Measurements from ENCODE around the gene OSBPL6.

The OSBPL6 gene

DNA sequence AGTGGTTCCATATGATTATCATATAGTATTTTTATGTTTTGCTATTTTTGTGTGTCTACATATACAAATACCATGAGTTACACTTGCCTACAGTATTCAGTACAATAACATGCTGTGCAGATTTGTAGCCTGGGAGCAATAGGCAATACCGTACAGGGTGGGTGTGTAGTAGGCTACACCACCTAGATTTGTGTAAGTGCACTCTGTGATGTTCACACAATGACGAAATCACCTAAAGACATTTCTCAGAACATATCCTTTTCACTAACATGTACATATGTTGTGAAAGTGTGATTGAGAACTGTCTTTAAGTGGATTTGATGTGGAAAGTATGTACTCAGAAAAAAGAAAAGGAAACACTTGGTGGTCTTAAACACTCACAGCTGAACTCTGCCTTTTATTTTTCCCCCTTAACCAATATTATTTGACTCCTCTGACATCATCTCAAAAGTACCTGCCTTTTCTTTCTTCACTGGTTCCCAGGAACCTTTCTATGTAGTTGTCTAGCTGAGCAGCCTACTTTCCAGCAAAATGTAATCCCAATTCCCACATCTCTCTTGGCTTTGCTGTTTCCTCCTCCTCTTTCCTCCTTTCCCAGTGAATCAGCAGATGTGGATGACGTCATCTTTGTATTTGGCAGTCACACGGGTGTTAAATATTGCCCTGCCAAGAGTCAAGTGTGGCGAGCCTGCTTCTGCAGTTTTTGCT lies 47.7 kb downstream of the OSBPL6 start:
- DNase-seq, result peak; percentile 53

DNA sequence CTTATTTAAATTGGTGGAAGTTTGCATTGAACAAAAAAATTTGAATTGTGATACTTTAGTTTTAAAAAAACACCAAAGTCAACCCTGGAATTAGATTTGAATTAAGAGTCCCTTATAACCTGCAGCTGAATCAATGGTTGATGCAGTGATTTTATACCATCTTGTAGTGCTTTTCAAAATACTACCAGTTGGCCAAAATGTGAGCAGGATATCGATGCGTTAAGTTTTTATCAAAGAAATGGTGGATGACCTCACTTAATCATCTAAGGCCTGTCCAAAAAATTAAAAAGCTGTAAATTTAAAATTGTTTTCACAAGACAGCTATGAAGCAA lies 48.2 kb downstream of the OSBPL6 start:
- DNase-seq, result no peak

DNA sequence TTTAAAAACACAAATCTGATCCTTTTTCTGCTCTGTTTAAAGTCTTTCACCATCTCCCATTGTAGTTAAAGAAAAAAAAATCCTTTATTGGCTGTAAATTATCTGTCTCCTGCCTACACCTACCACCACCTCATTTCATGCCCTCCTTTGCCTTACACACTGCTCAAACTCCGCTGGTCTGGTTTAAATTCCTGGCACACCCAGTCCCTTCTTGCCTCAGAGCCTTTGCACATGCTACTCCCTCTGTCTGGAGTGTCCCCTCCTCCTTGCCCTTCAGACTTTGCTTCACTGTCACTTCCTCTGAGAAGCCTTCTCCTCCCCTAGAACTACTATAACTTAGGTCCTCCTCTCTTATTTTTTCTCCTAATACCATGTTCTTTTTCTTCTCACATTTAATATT lies 49.6 kb downstream of the OSBPL6 start:
- DNase-seq, result no peak

DNA sequence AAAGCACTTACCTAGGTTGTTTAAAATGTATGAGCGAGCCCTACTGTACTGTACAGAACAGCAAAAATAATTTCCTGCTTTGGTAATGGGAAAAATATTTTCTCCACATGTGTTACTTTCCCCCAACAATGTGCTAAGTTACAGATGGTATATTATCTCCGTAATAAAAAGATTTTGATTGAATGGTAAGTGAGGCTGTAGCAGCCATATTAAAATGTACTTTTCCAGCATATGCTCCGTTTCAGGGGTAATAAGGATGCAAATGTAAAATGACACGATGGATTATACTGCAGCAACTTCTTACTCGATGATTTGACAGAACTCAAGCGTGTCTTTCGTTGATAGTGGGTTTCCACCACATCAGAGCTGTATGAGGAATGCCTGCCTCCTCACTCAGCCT lies 50.5 kb downstream of the OSBPL6 start:
- no peak for DNase-seq

DNA sequence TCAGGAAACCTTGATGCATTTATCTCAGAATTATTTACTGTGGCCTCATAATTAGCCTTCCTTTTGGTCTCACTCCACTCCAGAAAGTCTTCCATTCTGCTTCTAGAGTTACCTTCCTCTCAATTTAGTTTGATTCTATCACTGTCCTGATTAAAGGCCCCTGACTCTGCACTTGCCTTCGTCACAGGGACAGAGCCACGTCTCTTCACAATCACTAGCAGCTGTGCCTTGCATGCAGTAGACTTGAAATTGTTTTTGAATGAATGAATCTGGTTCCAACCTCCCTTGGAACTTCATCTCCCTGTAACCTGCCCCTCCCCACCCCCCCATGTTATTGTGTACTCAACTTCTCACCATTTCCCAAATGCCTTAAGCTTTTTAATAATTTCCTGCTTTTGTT lies 52.4 kb downstream of the OSBPL6 start:
- no peak for DNase-seq

DNA sequence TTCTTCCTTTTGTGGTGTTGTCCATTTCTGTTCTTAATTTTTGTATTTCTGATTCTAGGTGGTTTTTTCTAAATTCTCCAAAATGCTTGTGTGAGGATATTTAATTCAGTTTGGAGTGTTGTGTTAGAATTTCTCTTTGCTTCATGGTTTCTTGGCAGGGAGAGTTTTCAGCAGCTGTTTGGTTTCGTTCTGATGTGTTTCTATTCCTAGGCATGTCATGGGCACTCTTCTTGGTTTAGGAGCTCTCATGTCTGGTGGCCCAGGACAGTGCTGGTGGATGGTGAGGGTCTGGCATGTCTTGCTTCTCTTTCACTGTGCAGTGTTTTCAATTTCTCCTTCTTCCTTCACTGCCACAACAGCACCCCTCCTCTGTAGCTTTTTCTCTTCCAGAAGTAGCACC lies 52.9 kb downstream of the OSBPL6 start:
- DNase-seq, result no peak

DNA sequence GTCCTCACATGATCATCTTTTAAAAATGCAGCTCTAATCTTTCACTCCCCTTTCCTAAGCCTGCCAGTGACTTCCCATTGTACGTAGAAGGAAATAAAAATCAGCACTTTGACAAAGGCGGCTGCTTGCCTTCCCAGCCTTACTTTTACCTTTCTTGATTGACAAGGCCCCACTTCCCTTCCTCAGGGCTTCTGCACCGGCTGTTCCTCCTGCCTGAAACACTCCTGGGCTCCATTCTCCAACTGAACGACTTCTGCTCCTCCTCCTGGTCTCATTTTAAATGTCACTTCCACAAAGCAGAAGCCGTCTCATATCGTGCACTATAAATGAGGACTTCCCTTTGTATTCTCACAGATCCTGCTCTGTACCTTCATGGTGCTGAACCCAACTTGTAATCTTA lies 56.1 kb downstream of the OSBPL6 start:
- no peak for DNase-seq

DNA sequence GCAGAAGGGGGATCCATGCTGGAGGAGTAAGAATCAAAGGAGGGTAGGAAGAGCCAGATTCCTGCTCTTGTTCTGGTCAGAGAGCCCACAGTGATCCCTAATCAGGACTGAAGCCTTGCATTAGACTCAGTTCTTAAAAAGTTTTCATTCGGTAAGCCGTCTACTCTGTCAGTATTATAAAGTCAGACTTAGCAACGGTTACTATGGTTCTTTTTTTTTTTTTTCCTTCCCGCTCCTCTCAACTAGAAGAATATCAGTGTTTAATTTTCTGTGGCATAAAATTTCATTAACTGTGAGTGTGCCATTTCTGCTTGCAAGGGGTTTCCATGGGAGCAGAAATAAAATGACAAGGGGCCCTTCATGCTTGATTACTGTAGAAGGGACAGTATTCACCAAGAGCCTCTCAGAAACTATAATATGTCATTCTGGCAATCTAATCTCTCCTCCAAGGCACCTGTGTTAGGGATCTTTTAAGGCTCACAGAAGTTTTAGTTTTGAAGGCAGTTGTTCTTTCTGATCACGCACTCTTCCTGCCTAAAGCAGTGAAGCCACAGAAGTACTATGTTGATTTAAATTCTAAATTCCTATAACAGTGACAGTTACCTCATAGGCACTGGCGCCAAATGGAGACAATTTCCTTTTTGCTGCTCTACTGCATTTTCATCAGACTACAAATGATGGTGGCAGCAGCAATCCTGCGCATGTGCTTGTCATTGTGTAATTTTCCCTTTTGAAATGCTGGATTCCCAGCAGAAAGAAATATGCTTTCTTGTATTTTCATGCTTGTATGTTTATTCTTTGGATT lies 57.0 kb downstream of the OSBPL6 start:
- DNase-seq, result no peak

DNA sequence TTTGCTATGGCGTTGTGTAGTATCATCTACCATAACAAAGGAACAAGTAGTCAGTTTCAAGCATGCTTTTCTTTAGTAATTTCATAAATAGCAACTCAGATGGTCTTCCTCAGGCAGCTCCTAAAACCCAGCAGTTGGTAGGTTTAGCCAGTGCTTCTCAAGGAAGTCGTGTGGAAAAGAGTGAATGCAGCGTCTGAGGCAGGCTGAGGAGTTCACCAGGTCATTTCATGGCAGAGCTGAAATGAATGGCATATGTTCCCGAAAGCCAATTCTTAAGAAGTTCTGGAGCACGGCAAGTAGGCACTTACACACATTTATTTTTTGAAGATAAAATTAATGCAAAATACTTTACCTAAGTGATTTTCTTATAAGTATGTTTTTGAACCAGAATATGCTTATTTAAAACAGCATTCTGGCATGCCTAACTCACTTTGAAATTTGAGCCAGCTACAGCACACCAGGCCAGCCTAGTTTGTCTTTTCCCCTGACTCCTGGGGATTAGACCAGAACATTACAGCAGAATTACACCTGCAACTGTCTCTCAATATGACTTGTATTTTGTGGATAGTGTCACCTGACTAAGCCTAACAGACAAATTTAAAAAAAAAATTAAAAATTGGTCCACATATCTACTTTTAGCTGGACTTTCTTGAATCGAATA lies 62.2 kb downstream of the OSBPL6 start:
- no peak for DNase-seq

DNA sequence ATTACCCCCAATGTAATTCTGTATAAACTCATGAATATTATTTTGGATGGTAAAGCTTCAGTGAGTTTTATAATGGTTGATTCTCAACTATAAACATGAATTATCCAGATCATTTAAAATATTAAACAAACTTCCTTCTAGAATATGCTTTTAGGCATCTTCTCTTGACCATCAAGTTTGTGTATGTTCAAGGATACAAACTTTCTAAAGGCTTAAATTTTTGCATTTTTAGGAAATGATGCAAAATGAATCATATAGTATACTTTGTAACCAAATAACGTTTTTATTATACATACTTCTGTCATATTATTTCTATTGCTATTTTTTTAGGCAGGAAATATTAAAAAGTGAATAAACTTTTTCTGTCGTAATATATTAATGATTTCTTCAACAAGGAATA lies 62.8 kb downstream of the OSBPL6 start:
- DNase-seq, result no peak

DNA sequence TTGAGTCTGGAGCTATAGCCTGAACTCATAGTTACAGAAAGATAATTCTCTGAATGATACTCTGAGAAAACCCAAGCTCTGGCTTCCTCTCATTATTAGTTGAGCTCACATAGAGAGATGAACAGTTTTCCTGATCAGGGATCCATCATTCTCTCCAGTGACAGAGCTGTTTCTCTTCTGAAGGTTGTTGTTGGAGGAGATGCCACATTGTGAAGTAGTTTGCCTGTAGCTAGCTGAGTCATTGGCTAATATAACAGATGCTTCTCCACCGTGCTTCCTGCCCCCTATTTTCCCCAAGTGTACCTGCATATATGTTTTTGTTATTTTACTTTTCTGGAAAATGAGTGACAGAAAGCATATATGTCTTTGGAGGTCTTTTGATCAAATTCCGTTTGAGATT lies 64.6 kb downstream of the OSBPL6 start:
- DNase-seq, result no peak

DNA sequence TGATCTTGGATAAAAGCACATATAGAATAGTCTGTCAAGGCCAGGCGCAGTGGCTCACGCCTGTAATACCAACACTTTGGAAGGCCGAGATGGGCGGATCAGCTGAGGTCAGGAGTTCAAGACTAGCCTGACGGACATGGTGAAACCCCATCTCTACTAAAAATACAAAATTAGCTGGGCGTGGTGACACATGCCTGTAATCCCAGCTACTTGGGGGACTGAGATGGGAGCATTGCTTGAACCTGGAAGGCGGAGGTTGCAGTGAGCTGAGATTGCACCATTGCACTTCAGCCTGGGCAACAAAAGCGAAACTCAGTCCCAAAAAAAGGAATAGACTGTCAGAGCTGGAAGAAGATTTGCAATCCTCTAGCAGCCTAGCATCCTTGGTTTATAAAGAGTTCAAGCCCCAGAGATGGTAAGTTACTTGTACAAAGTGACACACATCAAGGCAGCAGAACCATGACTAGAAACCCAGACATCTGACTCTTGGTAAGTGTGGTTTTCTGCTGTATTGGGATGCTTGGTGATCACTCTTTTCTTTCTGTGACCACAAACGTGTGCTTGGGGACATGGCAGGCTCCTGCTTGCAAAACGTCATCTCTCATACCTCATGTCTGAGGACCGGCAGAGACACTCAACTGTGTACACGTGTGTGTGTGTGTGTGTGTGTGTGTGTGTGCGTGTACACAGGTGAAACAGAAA lies 69.0 kb downstream of the OSBPL6 start:
- no peak for DNase-seq

DNA sequence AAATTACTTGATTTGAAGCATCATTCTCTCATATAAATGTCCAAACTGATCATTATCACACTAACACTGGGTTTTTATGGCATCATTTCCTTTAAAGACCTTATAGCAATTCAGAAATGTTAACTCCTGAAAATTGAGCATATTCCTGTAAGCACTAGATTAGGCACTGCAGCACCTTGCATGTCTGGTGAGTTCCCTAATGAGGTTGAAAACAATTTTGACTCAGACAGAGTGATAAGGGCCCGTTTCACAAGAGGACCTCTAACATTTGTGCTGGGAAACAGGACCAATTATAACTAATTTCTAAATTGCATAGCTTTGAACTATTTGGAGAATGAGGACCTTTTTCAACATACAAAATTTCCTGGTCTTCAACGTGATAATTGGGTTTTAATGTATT lies 69.9 kb downstream of the OSBPL6 start:
- no peak for DNase-seq

DNA sequence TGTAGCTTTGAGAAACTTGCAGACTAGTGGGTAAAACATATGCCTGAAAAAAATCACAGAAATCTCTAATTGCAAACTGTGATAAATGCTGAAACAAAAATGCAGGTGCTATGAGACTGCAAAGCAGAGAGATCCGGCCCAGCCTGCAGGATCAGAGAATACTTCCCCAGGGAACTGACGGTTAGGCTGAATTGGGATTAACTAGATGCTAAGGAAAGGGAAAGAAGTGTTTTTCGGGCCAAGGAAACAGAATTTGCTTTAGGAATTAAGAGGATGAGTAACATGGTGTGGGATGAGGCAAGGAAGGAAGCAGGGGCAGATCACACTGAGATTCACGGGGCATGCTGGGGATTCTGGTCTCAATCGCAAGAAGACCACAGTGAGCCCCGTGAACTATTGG lies 71.5 kb downstream of the OSBPL6 start:
- DNase-seq, result no peak

DNA sequence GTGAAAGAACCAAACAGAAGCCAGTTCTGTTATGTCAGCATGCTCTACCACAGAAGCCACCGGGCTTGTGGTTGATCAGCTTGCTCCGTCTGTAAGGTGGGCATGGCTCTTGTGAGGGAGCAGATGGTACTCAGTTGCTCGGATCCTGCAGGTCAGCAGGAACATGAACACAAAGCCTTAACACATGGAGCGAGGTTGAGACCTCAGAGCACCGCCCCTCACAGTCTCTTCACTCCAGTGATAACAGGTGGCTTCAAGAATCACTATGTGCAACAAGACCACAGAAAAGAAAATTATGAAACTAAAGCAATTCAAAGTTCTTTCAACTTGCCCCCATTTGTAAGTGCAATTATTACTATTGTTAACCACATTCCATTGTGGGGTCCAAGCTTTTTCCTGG lies 72.1 kb downstream of the OSBPL6 start:
- no peak for DNase-seq

DNA sequence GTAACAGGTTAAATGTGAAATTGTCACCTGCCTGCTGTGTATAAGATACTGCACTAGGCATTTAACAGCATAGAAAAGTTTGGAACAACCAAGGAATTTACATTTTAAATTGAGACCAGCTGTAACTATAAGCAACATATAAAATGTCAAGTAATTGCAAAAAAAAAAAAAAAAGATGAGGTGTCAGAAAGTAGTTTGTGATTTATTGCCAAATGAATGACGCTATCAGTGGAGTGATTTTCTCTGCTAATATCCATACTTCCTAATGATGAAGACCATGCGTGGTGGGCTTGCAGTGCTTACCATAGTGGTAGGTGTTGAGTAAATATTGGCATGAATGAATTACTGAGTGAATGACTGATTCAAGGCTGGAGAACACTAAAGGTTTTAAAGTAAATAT lies 73.3 kb downstream of the OSBPL6 start:
- no peak for DNase-seq

DNA sequence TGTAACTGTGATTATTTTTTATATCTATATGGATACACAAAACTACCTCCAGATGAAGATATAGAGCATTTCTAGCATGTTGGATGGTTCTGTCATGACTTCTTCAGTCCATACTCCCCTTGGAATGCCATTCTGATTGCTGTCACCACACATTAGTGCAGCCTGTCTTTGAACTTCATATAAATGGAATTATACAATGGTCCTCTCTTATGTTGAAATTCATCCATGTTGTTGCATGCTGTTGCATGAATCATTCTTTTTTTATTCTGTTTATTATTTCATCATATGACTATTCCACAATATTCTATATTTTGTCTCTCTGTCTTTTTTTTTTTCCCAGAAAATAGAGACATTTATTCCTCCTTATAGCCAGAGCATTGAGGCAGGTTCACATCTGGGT lies 74.1 kb downstream of the OSBPL6 start:
- DNase-seq, result no peak

DNA sequence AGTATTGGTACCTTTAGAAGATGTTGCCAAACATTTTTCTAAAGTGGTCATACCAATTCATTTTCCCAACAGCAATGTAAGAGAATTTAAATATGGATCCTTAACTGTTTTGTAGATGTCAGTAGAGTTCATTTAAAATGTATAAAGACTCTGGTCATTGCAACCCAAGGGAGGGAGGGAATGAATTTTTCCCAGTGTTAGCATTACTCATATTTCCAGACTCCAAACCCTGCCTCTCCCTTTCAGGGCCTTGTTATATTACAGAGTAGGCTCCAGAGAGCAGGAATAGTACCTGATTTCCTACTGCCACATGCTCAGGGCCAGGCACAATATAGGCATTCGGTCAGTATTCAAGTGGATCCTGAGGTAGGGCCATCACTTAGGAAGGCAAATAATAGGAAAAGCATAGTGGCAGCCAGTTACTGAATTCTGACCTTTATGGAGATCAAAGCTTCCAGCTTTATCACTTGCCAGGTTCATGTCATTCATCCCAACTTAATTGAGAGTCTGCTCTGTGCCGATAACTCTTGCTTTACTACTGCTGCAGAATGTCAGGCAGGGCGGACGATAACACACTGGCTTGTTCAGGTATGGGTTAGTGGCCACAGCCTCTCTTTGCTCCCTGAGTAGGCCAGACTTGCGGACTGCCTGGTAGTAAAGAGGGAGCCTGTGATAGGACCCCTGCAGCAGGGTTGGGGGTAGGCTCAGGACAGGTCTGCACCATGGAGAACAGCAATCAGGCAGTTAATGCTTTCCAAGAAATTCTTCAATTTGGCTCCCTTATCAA lies 75.3 kb downstream of the OSBPL6 start:
- no peak for DNase-seq

DNA sequence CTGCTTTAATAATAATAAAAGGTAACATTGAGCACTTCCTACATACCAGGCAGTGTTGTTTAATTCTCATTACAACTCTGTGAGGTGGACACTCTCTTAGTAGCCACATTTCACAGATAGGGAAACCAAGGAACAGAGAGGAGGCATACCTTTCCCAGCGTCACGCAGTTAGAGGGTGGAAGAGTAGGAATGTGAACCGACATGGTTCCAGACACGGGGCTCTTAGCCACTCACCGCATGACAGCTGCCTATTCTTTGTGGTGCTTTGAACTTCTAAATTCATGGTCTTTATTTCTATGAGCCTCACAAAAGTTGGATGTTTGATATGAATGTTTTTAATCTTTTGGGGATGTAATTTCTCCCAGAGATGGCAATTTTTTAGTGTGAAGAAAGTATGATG lies 76.0 kb downstream of the OSBPL6 start:
- no peak for DNase-seq

DNA sequence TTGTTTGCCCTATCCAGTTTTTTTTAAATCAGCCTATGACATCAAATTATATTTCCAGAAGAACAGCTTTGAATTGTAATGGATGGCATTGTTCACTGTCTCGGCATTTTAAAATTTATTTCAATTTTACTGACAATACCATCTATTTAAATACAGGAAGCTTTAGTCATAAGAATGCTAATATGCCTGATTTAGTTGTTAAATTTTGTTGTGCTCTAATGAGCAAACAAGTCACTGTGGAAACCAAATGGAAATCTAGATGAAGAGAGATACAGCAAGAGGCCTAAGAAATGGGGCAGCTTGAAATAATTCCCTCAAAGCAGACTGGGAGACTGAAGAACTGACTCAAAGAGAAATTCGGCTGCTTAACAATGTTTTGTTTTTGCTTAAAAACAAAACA lies 76.8 kb downstream of the OSBPL6 start:
- no peak for DNase-seq

DNA sequence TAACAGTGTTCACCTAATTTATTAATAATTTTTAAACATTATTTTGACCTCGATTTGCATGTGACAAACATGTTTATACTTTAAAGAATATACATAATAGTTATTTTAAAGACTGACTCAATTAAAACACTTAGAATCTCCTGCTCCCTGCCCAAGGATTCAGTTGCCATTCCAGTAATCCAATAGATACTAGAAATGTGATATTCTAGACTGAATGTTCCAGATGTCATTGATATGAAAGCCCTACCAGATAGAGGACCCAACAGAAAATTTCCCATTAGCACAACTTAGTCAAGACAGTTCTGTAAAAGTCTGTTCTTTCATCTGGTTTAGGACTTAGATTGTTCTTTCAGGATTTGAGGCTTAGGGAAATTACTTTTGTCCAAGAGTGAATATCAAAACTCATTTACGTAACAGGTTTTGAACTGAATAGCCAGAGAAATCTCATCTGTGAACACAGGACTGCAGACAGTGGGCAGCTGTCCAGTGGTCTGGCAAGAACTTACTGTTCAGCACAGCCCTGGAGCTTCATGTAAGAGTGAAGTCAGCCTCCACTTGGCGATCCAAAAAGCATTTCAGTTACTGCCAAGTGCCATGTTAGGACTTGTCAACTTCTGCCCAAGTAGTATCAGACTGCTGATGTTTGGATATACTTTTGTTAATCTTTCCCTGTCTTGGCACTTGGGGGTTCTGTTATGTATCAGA lies 77.5 kb downstream of the OSBPL6 start:
- DNase-seq, result no peak

DNA sequence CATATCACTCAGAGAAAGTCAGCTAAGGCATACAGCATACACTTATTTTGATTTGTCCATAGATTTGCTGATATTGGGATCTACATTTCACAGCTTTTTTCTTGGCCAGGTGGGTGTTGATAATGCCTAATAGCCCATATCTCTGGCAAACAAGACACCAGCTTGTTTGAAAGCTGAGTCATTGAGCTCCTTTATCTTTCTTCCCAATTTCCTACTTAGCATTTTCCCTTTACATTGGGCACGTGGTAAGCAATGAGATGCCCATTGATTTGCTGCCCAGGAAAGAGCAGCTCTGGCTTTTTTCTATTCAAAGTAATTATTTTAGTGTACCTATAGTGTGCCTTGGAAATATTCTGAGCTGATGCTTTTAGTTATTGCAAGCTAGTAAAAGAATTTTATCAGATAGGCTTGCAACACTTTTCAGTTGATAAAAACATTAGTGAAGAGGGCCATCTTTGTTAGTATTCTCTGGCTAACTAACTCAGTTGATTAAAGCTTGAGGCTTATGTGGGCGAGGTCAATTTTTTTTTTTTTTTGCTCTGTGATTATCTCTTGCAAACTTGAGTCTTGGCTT lies 79.6 kb downstream of the OSBPL6 start:
- no peak for DNase-seq
